ENCODE results near the gene PIK3R2.

The PIK3R2 gene

GRCh38 chr19:18174983-18175382 is 22.0 kb downstream of the PIK3R2 start:
- no peak for DNase-seq

- DNase-seq = no peak
Measured at GRCh38 chr19:18176367-18177310, 23.7 kb downstream of the PIK3R2 start.

GRCh38 chr19:18179957-18180356 is 27.0 kb downstream of the PIK3R2 start:
- no peak for DNase-seq

GRCh38 chr19:18183529-18183928 is 30.6 kb downstream of the PIK3R2 start:
- DNase-seq = no peak

- DNase-seq = no peak
Measured at GRCh38 chr19:18185538-18185937, 32.6 kb downstream of the PIK3R2 start.

GRCh38 chr19:18190278-18190677 is 37.3 kb downstream of the PIK3R2 start:
- no peak for DNase-seq

- DNase-seq = no peak
Measured at GRCh38 chr19:18191640-18192062, 38.7 kb downstream of the PIK3R2 start.

GRCh38 chr19:18192673-18193387 is 39.9 kb downstream of the PIK3R2 start, which contains the start of gene MPV17L2:
MPV17L2 (plus strand) TSS chr19:18193218; CDS start chr19:18193282, 64 bp downstream.
- peak; percentile 99 for DNase-seq

- no peak for DNase-seq
Measured at GRCh38 chr19:18193388-18194180, 40.6 kb downstream of the PIK3R2 start.

- no peak for DNase-seq
Measured at GRCh38 chr19:18194181-18194530, 41.2 kb downstream of the PIK3R2 start.

GRCh38 chr19:18194554-18195238 is 41.7 kb downstream of the PIK3R2 start:
- no peak for DNase-seq

- no peak for DNase-seq
Measured at GRCh38 chr19:18196511-18196845, 43.5 kb downstream of the PIK3R2 start.

GRCh38 chr19:18197306-18197705 is 44.3 kb downstream of the PIK3R2 start:
- DNase-seq = no peak

GRCh38 chr19:18197941-18198340 is 45.0 kb downstream of the PIK3R2 start:
- no peak for DNase-seq

GRCh38 chr19:18198374-18198773 is 45.4 kb downstream of the PIK3R2 start:
- DNase-seq = no peak

GRCh38 chr19:18202397-18202777 is 49.4 kb downstream of the PIK3R2 start:
- no peak for DNase-seq

GRCh38 chr19:18202778-18203407 is 49.9 kb downstream of the PIK3R2 start:
- no peak for DNase-seq

- no peak for DNase-seq
Measured at GRCh38 chr19:18203408-18203862, 50.5 kb downstream of the PIK3R2 start.

- peak; percentile 98 for DNase-seq
Measured at GRCh38 chr19:18203863-18204393, 51.0 kb downstream of the PIK3R2 start, which contains the start of gene RAB3A. RAB3A (minus strand) TSS chr19:18204042; CDS start chr19:18202740, 1,302 bp downstream.

- DNase-seq = no peak
Measured at GRCh38 chr19:18204394-18205199, 51.6 kb downstream of the PIK3R2 start.
